HG02852 (cell line): ENCODE data around the gene STARD3.

Source experiments
- ATAC-seq: cut with Tn5 transposase; IDR thresholded peaks from one replicate; pipeline ENCODE4 v1.9.1; 2021; ENCODE audit warnings: mild to moderate bottlenecking, moderate library complexity; ENCODE audit not compliant: unreplicated experiment

Gene STARD3

DNA sequence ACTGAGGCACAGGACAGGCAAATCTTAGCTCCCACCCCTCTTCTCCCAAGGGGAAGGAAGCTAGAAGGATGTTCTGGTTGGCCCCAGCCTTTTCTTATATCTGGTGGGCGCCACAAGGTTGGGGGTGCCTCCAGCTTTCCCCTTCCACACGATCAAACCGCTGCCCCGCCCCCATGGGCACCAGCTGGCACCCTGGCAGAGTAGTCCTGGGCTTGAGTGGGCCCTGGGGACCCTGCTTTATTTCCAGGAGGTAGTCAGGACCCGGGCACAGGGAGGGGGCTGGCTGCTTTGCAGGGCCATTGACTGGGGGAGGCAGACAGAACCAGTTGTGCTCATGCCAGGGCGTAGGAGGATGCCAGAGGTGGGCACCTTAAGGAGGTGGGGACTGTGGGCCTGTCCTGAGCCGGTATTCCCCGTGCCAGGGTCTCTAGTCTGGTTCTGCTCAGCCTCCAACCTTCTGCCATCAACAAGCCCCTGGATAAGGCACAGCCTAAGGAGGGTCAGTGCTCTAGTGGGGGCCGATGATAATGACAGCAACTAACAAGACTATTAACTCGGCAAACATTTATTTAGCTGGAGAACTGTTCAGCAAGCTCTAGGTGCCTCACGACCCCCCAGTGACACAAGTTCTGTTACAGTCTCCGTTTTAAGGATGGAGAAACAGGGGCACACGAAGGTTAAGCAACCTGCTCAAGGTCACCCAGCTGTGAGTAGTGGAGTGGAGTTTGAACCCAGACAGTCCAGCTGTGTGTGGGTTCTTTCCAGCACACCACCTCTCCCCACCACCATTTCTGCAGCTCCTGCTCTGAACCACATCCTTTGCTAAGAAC, 17.8 kb upstream of the STARD3 start:
- no peak for ATAC-seq

DNA sequence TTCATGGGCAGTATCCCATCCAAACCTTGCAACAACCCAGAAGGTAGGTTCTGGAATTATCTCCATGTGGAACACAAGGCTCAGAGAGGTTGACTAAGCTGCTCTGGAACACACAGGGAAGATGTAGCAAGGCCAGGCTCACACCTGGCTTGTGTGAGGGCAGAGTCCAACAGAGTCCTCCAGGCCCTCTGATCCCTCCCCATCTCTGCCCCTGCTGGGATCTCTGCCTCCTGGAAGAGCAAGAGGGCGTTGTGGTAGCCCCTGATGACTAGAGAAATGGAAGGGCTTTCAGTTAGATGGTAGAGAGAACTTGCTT, 17.2 kb upstream of the STARD3 start:
- ATAC-seq, result no peak

DNA sequence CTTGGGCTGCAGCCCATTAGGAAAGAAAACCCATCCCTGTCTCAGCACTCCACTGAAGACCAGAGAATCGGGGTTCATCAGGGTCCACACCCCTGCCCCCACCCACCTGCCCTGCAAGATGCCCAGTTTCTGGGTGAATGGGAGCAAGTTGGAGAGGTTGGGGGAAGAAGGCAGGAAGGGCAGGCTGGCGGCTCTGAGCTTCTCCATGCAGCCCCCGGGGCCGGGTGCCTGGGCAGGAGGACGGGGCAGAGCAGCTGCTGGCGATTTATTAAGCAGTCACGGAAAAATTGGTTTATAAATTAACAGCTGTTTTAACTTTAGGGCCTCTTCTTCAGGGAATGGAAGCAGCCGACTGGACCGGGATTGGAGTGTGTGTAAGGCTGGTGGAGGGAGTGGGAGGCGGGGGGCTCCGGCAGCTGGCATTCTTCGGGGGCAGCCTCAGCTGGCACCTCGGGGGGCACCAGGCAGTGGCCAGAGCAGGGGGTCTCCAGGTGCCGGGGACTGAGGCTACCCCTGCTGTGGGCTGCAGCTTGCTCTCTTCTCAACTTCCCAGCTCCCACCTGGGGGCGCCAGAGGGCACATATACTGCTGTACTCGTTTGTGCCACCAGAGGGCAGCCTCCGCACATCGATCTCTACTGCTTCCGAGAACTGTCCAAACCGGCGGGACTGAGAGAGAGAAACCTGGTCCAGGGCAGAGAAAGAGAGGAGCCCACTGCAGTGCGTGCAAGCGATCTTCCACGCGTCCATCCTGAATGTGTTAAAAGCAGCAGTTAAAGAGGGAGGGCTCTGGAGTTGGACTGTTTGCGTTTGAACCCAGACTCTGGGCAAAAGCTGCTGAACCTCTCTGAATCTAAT, 15.2 kb upstream of the STARD3 start:
- ATAC-seq, result peak; percentile 53

DNA sequence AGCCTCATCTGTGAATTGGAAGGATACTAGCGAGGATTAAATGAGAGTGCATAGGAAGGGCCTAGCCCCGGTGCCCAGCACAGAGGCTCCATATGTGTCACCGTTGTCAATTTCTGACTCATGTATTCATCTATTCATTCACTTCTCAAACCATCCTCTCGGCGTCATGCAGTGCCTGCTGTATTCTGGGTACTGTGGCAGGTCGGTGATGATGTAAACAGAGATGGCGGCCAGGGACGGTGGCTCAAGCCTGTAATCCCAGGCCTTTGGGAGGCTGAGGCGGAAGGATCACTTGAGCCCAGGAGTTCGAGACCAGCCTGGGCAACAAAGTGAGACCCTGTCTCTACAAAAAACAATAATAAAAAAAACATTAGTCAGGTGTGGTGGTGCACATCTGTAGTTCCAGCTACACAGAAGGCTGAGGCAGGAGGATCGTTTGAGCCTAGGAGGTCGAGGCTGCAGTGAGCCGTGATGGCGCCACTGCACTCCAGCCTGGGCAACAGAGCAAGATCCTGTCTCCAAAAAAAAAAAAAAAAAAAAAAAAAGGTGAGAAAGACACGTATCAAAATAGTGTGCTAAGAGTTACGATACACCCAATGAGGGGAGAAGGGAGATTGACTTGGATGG, 14.5 kb upstream of the STARD3 start:
- ATAC-seq, result peak; percentile 33

DNA sequence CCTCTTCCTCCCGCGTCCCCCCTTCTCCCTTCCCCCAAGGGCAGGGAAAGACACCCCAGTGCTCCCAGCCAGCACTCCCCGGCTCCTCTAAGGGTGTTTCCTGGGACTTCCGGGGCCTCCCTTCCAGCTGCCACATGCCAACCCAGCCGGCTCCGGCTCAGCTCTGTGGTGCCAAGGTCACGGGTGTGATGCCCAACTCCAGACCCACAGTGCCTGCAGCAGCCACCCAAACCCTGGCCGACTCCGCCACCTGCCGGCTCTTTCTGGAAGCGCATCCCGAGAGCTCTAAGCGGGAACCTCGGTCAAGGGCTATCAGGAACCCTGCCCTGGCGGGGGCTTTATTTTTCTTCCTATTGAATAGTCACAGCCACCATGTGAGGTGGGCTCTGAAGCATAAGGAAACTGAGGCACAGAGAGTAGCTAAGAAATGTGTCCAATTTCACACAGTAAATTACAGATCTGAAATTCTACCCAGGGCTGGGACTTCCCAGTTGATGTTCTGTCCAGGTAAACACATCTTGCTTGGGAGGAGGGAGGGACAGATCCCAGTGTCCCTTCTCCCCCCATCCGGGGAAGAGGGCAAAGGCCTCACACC, 13.5 kb upstream of the STARD3 start:
- ATAC-seq, result no peak

DNA sequence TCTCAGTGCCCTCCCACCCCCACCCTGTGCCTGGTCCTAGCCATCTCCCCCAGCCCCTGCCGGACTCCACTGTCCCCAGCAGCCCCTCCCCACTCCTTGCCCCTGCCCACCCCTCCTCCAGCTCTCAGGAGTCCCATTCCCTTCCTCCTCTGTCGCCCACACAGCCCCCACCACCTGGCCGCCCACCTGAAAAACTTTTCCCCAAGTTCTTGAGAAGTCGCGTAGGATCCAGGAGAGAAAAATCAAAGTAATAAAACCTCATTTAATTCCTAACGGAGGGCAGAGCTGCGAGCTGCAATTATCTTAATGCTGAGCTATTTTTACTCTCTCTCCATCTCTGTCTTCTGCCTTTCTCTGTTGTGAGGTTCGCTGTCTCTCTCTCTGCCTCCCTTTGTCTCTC, 12.6 kb upstream of the STARD3 start:
- no peak for ATAC-seq

DNA sequence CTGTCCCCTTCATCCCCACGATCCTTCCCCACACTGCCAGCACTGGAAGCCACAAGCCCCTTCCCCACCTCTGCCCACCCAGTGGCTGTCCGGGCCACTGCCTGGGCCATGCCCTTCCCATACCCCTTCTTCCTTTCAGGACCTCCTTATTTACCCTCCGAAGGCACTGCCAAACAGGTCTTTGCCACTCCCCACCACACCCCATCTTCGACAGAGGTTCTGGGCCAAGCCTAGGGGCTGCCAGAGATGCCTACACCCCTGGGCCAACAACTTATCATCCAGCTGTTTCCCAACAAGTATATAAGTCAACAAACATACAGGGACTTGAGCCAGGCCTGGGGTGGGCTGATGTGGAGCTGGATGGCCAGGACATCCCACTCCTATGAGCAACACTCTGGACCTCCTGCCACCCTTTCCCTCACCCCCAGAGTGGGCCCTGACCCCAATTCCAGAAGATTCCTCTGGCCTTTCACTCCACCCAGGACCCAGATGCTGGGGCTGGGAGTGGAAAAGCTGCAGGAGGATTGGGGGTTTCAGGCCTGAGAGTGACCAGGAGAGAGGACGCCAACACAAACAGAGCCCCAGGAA, 11.7 kb upstream of the STARD3 start:
- ATAC-seq, result no peak

DNA sequence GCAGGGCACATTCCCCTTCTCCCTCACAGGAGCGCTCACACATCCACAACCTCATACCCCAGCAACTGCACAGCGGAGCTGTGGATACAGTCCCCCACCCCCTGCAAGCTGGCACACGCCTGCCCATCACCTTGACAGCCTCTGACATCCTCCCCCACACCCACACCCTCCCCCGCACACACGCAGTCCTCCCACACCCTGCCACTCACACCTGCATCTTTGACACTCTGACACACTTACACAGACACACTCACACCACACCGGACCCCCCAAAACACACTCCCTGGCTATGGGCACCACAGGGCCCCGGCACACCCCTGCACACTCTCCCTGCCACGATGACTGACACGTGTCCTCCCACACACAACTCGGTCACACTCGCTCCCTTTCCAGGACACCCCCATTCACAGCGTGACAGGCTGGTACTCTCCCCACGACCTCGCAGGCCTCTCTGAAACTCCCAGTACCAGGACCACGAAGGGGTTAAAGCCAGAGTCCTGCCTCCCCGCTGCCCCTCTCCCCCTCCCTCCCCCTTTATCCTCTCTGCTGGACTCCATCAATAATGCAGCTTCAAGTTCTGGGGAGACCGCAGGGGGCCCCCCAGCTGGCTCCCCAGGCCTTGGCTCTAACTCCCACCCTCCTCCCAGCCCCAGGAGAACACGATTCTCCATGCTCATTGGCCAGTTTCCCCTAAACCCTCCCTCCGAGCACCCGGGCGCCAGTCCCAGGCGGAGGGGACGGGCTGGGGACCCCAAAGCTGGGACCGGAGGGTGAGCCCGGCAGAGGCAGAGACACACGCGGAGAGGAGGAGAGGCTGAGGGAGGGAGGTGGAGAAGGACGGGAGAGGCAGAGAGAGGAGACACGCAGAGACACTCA, 10.5 kb upstream of the STARD3 start, which contains the start of gene PPP1R1B:
Gene PPP1R1B (plus strand): TSS at position 782 of the 876 bp plus-strand sequence. CDS start 441 bp downstream, outside the sequence.
- no peak for ATAC-seq

DNA sequence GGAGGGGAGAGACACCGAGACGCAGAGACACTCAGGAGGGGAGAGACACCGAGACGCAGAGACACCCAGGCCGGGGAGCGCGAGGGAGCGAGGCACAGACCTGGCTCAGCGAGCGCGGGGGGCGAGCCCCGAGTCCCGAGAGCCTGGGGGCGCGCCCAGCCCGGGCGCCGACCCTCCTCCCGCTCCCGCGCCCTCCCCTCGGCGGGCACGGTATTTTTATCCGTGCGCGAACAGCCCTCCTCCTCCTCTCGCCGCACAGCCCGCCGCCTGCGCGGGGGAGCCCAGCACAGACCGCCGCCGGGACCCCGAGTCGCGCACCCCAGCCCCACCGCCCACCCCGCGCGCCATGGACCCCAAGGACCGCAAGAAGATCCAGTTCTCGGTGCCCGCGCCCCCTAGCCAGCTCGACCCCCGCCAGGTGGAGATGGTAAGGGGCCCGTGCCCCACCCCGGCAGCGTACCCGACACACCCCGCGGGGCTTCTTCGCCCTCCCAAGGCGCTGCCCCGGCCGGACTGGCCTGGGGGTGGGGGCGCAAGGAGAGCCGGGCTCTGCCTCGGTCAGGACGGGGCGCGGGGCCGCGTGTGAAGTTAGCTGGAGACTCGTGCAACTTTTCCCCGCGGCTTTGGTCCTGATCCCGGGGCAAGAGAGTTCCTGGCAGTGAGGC, 9.8 kb upstream of the STARD3 start:
- ATAC-seq, result no peak

DNA sequence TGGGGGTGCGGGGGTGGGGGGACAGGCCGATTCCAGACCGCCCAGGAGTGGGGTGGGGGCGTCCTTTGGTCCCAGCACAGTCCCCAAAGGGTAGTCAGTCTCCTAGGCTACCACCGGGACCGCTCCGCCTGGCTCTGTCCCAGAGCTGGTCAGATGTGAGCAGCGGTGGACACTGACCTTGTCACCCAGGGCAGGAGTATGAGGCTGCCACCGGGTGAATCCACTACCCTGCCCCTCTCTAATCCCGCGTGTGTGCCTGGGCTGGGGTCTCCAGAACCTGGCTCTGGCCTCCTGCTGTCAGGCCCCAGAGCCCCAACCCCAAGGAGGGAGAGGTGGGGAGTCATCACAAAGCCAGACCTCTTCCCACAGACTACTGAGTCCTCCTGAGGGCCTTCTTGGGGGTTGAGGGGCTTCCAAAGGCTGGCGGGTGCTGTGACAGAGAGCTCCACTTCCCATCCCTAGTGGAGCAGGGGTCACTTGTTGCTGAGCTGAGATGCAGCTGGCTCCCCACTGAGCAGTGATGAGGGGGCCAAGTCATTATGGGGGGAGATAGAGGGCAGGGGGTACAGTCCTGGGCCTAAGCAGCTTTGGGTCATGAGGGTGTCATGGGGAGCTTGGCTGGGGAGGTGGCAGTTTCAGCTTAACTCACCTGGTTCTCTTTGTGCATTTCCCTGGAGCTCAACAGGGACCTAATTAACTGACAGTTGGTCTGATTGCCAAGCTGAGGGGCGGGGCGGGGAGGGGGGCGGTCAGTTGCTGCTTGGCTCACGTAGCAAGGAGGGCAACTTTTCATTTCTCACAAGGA, 9.0 kb upstream of the STARD3 start:
- ATAC-seq, result no peak

DNA sequence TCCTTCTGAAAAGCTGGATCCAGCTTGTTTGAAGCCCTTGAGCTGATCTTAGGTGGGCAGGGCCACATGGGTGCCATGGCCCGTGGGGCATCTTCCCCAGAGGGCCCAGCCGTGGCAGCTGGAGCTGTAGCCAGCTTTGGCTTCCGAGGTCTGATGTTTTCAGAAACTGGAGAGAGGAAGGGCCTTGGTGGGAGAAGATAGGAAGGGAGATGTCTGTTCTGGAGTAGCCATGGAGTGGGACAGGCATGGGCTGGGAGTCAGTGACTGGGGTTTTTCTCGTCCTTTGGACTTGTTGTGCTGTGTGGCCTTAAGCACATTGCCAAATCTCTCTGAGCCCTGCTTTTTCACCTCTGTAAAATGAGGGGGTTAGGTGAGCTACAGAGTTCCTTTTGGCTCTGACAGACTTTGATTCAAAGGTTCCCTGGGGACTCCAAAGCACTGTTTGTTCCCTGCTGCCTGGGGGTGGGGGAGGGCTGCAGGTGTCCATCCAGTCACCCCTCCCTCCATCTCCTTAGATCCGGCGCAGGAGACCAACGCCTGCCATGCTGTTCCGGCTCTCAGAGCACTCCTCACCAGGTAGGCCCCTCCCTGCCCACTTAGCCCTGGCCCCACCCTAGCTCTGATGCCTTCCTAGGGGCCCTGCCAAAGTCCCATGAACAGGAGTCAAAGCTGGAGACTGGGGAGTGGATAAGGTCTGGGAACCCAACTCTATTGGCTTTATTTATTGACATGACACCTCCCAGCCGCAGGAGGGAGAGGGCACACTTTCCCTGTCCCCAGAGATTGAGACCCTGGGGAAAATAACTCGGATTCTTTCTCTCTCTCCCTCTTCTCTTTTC, 8.1 kb upstream of the STARD3 start:
- no peak for ATAC-seq

DNA sequence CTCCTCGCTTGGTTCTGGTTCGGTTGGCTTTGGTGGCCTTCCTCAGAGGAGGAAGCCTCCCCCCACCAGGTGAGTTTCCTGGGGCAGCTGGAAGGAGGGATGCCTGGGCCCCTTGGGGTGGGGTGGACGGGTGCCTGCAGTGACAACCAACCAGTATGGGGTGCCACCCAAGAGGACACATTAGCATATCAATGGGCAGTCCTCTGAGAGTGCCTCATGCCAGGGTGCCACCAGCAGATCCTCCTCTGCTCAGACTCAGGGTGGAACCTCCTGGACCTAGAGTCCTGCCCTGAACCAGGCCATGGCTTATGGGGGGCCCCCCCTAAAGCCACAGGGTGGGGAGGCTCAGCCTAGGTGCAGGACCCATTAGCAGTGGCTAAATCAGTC, 7.5 kb upstream of the STARD3 start:
- no peak for ATAC-seq

DNA sequence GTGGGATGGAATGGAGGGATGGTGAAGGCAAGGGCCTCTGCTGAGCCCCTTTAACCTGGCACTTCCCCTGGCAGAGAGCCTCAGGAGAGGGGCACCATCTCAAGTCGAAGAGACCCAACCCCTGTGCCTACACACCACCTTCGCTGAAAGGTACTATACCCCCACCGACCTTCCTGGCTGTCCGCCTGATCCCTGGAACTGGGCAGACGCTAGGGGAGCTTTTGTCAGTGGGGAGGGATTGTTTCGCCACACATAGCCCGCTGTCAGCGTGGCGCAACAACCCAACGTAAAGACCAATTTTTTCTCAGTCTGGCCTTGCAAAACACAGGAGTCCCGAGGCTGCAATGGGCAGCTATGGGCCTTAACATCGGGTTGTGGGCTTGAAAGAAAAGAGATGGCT, 7.0 kb upstream of the STARD3 start:
- ATAC-seq, result no peak

DNA sequence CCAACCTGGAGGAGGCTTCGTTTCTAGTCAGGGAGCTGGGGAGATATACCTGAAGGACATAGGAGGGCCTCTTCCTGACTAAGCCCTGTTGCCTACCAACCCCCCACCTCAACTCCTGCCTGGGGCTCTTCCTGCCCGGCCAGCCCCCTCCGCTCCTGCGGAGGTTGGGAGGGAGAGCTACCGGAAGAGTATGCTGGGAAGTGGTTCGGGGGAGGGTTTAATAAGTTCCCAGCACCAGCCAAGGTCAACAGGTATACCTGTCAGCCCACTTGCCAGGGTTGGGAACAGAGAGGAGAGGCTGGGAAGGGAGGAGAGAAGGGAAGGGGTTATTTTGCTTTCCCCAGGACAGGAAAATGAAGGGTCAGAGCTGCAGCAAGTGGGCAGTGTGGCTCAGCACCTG, 5.5 kb upstream of the STARD3 start:
- no peak for ATAC-seq

DNA sequence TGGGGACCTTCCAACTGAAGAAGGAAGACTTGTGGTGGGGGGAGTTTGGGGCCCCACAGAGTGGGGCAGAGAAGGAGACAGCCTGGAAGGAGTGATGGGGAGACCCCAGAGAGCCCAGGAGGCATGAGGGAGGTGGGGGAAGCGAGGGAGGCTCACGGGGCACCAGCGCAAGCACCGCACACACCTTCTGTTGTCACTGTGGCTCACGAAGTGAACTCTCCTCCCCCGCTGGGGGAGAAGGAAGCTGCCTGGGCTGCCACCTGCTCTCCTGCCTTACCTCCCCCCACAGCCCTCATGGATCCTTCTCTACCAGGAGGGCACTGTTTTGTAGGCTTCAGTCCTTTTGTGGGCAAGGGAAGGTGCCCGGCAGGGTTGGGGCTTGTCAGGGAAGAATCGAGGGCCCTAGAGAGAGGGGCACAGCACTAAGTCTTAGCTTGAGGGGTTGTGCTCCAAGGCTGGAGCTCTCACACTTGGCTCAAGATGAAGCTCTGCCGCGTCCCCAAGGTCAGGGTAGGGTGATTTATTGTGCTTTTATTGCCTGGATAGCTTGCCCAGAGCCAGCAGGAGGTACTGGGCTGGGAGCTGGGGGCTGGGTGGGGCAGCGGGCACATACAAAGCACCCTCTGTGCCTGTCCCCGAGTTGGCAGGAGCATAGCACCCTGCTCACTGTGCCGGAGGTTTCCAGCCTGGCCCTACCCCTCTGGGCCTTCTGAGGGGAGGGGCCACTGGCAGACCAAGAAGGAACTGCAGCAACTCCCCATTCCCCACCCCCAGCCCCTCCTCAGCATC, 4.6 kb upstream of the STARD3 start:
- ATAC-seq, result no peak

DNA sequence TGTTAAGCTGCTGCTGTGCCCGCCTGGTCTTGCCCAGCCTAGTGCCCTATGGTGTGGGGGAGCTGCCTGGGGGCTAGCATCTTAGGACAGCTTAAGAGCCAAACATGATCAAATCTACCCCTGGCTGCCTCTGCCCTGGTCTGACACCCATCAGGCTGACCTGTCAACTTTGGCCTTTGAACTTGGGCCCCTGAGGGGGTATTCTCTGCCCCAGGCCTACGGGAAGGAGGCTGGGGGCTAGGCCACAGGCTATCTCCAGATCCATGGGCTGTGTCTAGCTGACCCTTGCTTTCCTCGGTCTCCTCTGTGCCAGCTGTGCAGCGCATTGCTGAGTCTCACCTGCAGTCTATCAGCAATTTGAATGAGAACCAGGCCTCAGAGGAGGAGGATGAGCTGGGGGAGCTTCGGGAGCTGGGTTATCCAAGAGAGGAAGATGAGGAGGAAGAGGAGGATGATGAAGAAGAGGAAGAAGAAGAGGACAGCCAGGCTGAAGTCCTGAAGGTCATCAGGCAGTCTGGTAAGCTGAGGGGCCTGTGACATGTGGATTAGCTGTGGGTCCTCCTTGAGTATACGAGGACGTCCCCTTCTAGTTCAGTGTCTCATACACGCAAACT, 3.3 kb upstream of the STARD3 start:
- no peak for ATAC-seq
